CD14-positive monocyte (primary cell): Measurements from ENCODE around the gene PBX4. TPM values are rescaled to one million over a fixed set of nuclear protein-coding genes. Genes with fewer than 3 reads are reported as not detected.

Source experiments
- DNase-seq, 3 donors: peaks; one replicate each; pipeline ENCODE4 v3.0.0-alpha.2; 2011 to 2022
- H2AFZ ChIP-seq: 2 replicates; pipeline ENCODE4 v1.6.0; 2012; ENCODE audit warnings: mild to moderate bottlenecking, low read depth, low read length, inconsistent platforms; ENCODE audit not compliant: insufficient read depth, poor library complexity, severe bottlenecking
- H3K27ac ChIP-seq, 2 donors: 1 replicate in 1 of 2; 2 replicates in 1 of 2; pipeline ENCODE4 v1.5.1; 2012 to 2013; ENCODE audit warnings: low read length in 2 of 2, control low read depth in 1 of 2, inconsistent platforms in 1 of 2, low read depth in 1 of 2, mild to moderate bottlenecking in 1 of 2
- H3K27me3 ChIP-seq, 2 donors: one replicate each; pipeline versions ENCODE4 v1.6.0 to v1.6.1; 2011 to 2013; ENCODE audit warnings: low read length in 2 of 2; ENCODE audit not compliant: control insufficient read depth in 2 of 2, insufficient read depth in 2 of 2
- H3K36me3 ChIP-seq, 2 donors: replicated peaks in 1 of 2; 1 replicate in 1 of 2; 2 replicates in 1 of 2; pipeline versions ENCODE4 v1.5.1 to v1.6.1; 2012 to 2013; ENCODE audit warnings: low read length in 2 of 2, control low read depth in 1 of 2, inconsistent platforms in 1 of 2, mild to moderate bottlenecking in 1 of 2; ENCODE audit not compliant: insufficient read depth in 2 of 2, control insufficient read depth in 1 of 2
- H3K4me1 ChIP-seq, 2 donors: 1 replicate in 1 of 2; 2 replicates in 1 of 2; pipeline versions ENCODE4 v1.5.1 to v1.6.1; 2012 to 2013; ENCODE audit warnings: low read length in 2 of 2, control low read depth in 1 of 2, inconsistent platforms in 1 of 2, mild to moderate bottlenecking in 1 of 2, moderate library complexity in 1 of 2; ENCODE audit not compliant: insufficient read depth in 2 of 2, control insufficient read depth in 1 of 2
- H3K4me2 ChIP-seq: replicated peaks from 2 replicates; pipeline ENCODE3; 2012; ENCODE audit warnings: low read length, moderate library complexity, mild to moderate bottlenecking; ENCODE audit not compliant: poor library complexity, severe bottlenecking; ENCODE audit errors: extremely low read depth
- H3K4me3 ChIP-seq, 3 experiments: fragments of 200-600 bp in 1 of 3; sonication (generic) in 1 of 3; replicated peaks in 1 of 3; 1 replicate in 2 of 3; 2 replicates in 1 of 3; pipeline ENCODE4 v1.5.1; 2011 to 2013; ENCODE audit warnings: low read length in 3 of 3, mild to moderate bottlenecking in 3 of 3, control low read depth in 2 of 3, low read depth in 2 of 3, inconsistent platforms in 1 of 3, moderate library complexity in 1 of 3
- H3K79me2 ChIP-seq: 2 replicates; pipeline ENCODE4 v1.6.0; 2012; ENCODE audit warnings: mild to moderate bottlenecking, control low read depth, inconsistent platforms, low read length, moderate library complexity; ENCODE audit not compliant: insufficient read depth
- H3K9ac ChIP-seq: 2 replicates; pipeline ENCODE4 v1.6.0; 2017; ENCODE audit warnings: low read length, mild to moderate bottlenecking; ENCODE audit not compliant: insufficient read depth, poor library complexity, severe bottlenecking
- H3K9me3 ChIP-seq, 2 donors: replicated peaks in 1 of 2; 1 replicate in 1 of 2; 2 replicates in 1 of 2; pipeline versions ENCODE4 v1.5.1 to v1.6.1; 2012 to 2013; ENCODE audit warnings: low read length in 2 of 2, control low read depth in 1 of 2; ENCODE audit not compliant: control insufficient read depth in 1 of 2, insufficient read depth in 1 of 2
- H4K20me1 ChIP-seq: 2 replicates; pipeline ENCODE4 v1.6.0; 2012; ENCODE audit warnings: mild to moderate bottlenecking, low read length, control low read depth, moderate library complexity; ENCODE audit not compliant: insufficient read depth
- H3K27ac Mint-ChIP-seq, 7 donors: one replicate each; pipeline ENCODE4 v1.8.0; 2020; ENCODE audit warnings: mild to moderate bottlenecking in 7 of 7, mixed read lengths in 7 of 7, moderate library complexity in 6 of 7, inconsistent platforms in 2 of 7
- H3K27me3 Mint-ChIP-seq, 3 donors: one replicate each; pipeline ENCODE4 v1.8.0; 2021 to 2022; ENCODE audit warnings: low read depth in 3 of 3, mild to moderate bottlenecking in 3 of 3, mixed read lengths in 3 of 3, moderate library complexity in 3 of 3, inconsistent platforms in 1 of 3
- H3K36me3 Mint-ChIP-seq, 2 donors: one replicate each; pipeline ENCODE4 v1.8.0; 2020; ENCODE audit warnings: mixed read lengths in 2 of 2, inconsistent platforms in 1 of 2, mild to moderate bottlenecking in 1 of 2
- H3K4me1 Mint-ChIP-seq: one replicate; pipeline ENCODE4 v1.8.0; 2020; ENCODE audit warnings: mild to moderate bottlenecking, mixed read lengths
- H3K4me3 Mint-ChIP-seq, 2 donors: one replicate each; pipeline ENCODE4 v1.8.0; 2020; ENCODE audit warnings: mild to moderate bottlenecking in 2 of 2, mixed read lengths in 2 of 2, moderate library complexity in 1 of 2
- H3K9me3 Mint-ChIP-seq, 7 donors: one replicate each; pipeline ENCODE4 v1.8.0; 2020 to 2022; ENCODE audit warnings: mixed read lengths in 7 of 7, mild to moderate bottlenecking in 6 of 7, moderate library complexity in 6 of 7, inconsistent platforms in 2 of 7
- CTCF ChIP-seq: fragments of 200-600 bp; IDR thresholded peaks from one replicate; pipeline ENCODE4 v1.8.0; 2022; ENCODE audit warnings: antibody characterized with exemption, mild to moderate bottlenecking
- WGBS: methylation state at CpG from one replicate; pipeline ENCODE4 v1.1.5; 2013; ENCODE audit warnings: missing lambda C conversion rate; ENCODE audit not compliant: insufficient coverage; 5-methylcytosine and 5-hydroxymethylcytosine counted together
- intact Hi-C, 2 donors: fragments of 100-400 bp; cut with micrococcal nuclease; formaldehyde crosslinking; loops; one replicate each; pipeline versions ENCODE4 v1.15.0 to v1.15.1; 2023
- polyA plus RNA-seq, 3 donors: library from polyadenylated mRNA; depleted of rRNA in 1 of 3; unstranded in 2 of 3; stranded (reverse) in 1 of 3; fragments of 300-500 nt in 2 of 3; fragments of >200 nt in 1 of 3; fragmentation: Illumina TruSeq in 2 of 3; gene quantifications; 1 replicate in 2 of 3; 2 replicates in 1 of 3; pipeline ENCODE4 v1.2.3, GENCODE V29; 2012 to 2021

Gene PBX4
- polyA plus RNA-seq, 3 donors = 2.4 TPM; not detected in 2

GRCh38 chr19:19534556-19535265 lies 83.8 kb downstream of the PBX4 start:
- H3K27me3 ChIP-seq = peaks cover 8 to 30% of the 10 kb centered on the region in 2 donors
- peaks cover 0 to 13% of the 10 kb centered on the region in 2 donors for H3K9me3 ChIP-seq
- H4K20me1 ChIP-seq = no peaks in the 10 kb centered on the region
- H3K27ac Mint-ChIP-seq = no peak overlapping the region
- DNase-seq = no peak
- H3K36me3 ChIP-seq = peaks cover 0 to 2% of the 10 kb centered on the region in 2 donors
- H3K27ac ChIP-seq = no peak overlapping the region
- H3K79me2 ChIP-seq = no peaks in the 10 kb centered on the region
- H3K4me2 ChIP-seq = no peak overlapping the region
- H3K4me3 Mint-ChIP-seq = no peak overlapping the region
- WGBS = 92% methylated on average over 24 of the region's 27 CpGs
- peaks cover 4 to 16% of the 10 kb centered on the region in 2 donors for H3K36me3 Mint-ChIP-seq
- intact Hi-C loops = loop anchor here in 1 of 2 donors (5.0 to 10.0 kb wide), 2 partner anchors 240 to 423 kb away; no protein-coding TSS in a partner anchor
- H3K4me1 ChIP-seq = peaks cover 8 to 10% of the 10 kb centered on the region in 2 donors
- peaks cover 26 to 39% (median 37%) of the 10 kb centered on the region in 3 donors for H3K27me3 Mint-ChIP-seq
- H3K9ac ChIP-seq = no peak overlapping the region
- no peak for TF ChIP-seq CTCF
- H3K9me3 Mint-ChIP-seq = peaks cover 0 to 17% (median 10%) of the 10 kb centered on the region in 7 donors
- no peak overlapping the region for H2AFZ ChIP-seq
- peaks cover 17% of the 10 kb centered on the region for H3K4me1 Mint-ChIP-seq
- H3K4me3 ChIP-seq = no peak overlapping the region

DNA sequence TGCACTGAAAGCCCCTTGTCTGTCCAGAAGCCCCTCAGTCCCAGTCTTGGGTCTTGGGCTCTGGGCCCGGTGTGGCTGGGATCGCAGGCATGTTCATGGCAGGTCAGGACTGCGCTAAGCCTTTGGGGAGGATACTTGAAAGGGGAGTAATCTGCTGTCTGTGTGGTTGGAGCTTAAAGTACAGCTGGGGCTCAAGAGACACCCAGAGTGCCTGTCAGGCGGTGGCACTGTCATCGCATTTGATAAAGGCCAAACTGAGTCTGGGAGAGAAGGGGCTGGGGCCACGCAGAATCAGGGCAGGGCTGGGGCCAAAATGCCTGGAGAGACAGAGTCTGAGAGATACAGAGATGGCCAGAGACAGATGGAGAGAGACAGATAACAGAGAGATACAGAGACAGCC lies 84.6 kb downstream of the PBX4 start:
- intact Hi-C loops = loop anchor here (2.0 to 10.0 kb wide), 4 partner anchors 111 to 425 kb away; no protein-coding TSS in a partner anchor
- no peak overlapping the region for H3K27ac ChIP-seq
- peaks cover 7 to 9% of the 10 kb centered on the region in 2 donors for H3K4me1 ChIP-seq
- no peak for DNase-seq
- no peak overlapping the region for H3K4me2 ChIP-seq
- Mint-ChIP-seq H3K9me3 (peaks cover 0 to 11% (median 7%) of the 10 kb centered on the region in 7 donors), H3K36me3 (peaks cover 12 to 24% of the 10 kb centered on the region in 2 donors), H3K4me3 (no peak overlapping the region), H3K4me1 (peaks cover 17% of the 10 kb centered on the region), H3K27me3 (peaks cover 17 to 30% (median 28%) of the 10 kb centered on the region in 3 donors), H3K27ac (peak overlapping the region in 1 of 7 donors; percentile 4)
- H3K36me3 ChIP-seq = peaks cover 2 to 11% of the 10 kb centered on the region in 2 donors
- peaks cover 0 to 7% of the 10 kb centered on the region in 2 donors for H3K9me3 ChIP-seq
- H3K79me2 ChIP-seq = no peaks in the 10 kb centered on the region
- 97% methylated on average over 6 of the region's 6 CpGs for WGBS
- no peak overlapping the region for H2AFZ ChIP-seq
- H4K20me1 ChIP-seq = no peaks in the 10 kb centered on the region
- H3K9ac ChIP-seq = no peak overlapping the region
- H3K27me3 ChIP-seq = peaks cover 6 to 21% of the 10 kb centered on the region in 2 donors
- no peak for TF ChIP-seq CTCF
- H3K4me3 ChIP-seq = no peak overlapping the region
